Stimulated activated CD4-positive, alpha-beta T cell treated with anti-CD3 and anti-CD28 coated beads, TNF-alpha, amount 100 ng/mL, for 1 hour (primary cell): ENCODE results near the gene ETFBKMT.
"Not testable (repeated sequence)": the region's sequence is repeated elsewhere in the genome, so short reads cannot be mapped to it uniquely, and the experiment has no call there.

ENCODE experiments used
- DNase-seq, 3 donors: peaks; one replicate each; pipeline ENCODE4 v3.0.0-alpha.2; 2020; ENCODE audit warnings: low read depth in 3 of 3, low spot score in 1 of 3

Gene ETFBKMT

GRCh38 chr12:31716998-31717397 lies 57.5 kb downstream of the ETFBKMT start:
- not testable (repeated sequence) for DNase-seq

GRCh38 chr12:31718542-31719198 lies 59.2 kb downstream of the ETFBKMT start:
- not testable (repeated sequence) for DNase-seq

GRCh38 chr12:31722580-31722979 lies 63.1 kb downstream of the ETFBKMT start:
- no peak for DNase-seq
